Liver (tissue), 9 donors: Measurements from ENCODE around the gene PTPRD. TPM values are rescaled to one million over a fixed set of nuclear protein-coding genes. Genes with fewer than 3 reads are reported as not detected.

ENCODE experiments used
- DNase-seq: peaks from one replicate; pipeline ENCODE4 v3.0.0-alpha.2; 2017; ENCODE audit warnings: low spot score
- H3K27ac ChIP-seq, 2 donors: one replicate each; pipeline ENCODE4 v1.7.0; 2013; ENCODE audit warnings: inconsistent platforms in 2 of 2, low read length in 2 of 2, control low read depth in 1 of 2, low read depth in 1 of 2, mild to moderate bottlenecking in 1 of 2
- H3K27me3 ChIP-seq, 4 donors: one replicate each; pipeline versions ENCODE4 v1.6.1 to v1.7.0; 2013; ENCODE audit warnings: low read length in 3 of 4, inconsistent platforms in 1 of 4, mild to moderate bottlenecking in 1 of 4, moderate library complexity in 1 of 4; ENCODE audit not compliant: control insufficient read depth in 4 of 4, insufficient read depth in 4 of 4
- H3K36me3 ChIP-seq, 4 donors: one replicate each; pipeline versions ENCODE4 v1.6.1 to v1.7.0; 2013; ENCODE audit warnings: low read length in 3 of 4, mild to moderate bottlenecking in 3 of 4, low read depth in 1 of 4, moderate library complexity in 1 of 4; ENCODE audit not compliant: control insufficient read depth in 4 of 4, insufficient read depth in 3 of 4
- H3K4me1 ChIP-seq, 4 donors: one replicate each; pipeline versions ENCODE4 v1.6.1 to v1.7.0; 2013; ENCODE audit warnings: low read length in 3 of 4, mild to moderate bottlenecking in 3 of 4, moderate library complexity in 1 of 4; ENCODE audit not compliant: control insufficient read depth in 4 of 4, insufficient read depth in 4 of 4
- H3K4me3 ChIP-seq, 3 donors: one replicate each; pipeline versions ENCODE4 v1.6.1 to v1.7.0; 2013; ENCODE audit warnings: low read length in 3 of 3, control low read depth in 1 of 3, low read depth in 1 of 3, mild to moderate bottlenecking in 1 of 3
- H3K9ac ChIP-seq, 2 donors: one replicate each; pipeline ENCODE4 v1.7.0; 2013; ENCODE audit warnings: low read length in 2 of 2, mild to moderate bottlenecking in 2 of 2, moderate library complexity in 2 of 2, control low read depth in 1 of 2, low read depth in 1 of 2
- H3K9me3 ChIP-seq, 4 donors: one replicate each; pipeline versions ENCODE4 v1.6.1 to v1.7.0; 2013; ENCODE audit warnings: low read length in 3 of 4; ENCODE audit not compliant: control insufficient read depth in 4 of 4
- ATF3 ChIP-seq: IDR thresholded peaks from 2 replicates; pipeline ENCODE4 v1.6.1; 2016; ENCODE audit warnings: antibody characterized with exemption
- EGR1 ChIP-seq, 2 donors: IDR thresholded peaks; 2 replicates each; pipeline ENCODE4 v1.6.1; 2016 to 2018; ENCODE audit warnings: antibody characterized with exemption in 2 of 2, low read depth in 2 of 2
- FOXA1 ChIP-seq: IDR thresholded peaks from 2 replicates; pipeline ENCODE4 v1.6.1; 2016; ENCODE audit warnings: antibody characterized with exemption
- FOXA2 ChIP-seq: IDR thresholded peaks from 2 replicates; pipeline ENCODE4 v1.6.1; 2016; ENCODE audit warnings: antibody characterized with exemption
- GABPA ChIP-seq, 2 donors: IDR thresholded peaks in 1 of 2; conservative IDR thresholded peaks in 1 of 2; 2 replicates each; pipeline ENCODE4 v1.6.1; 2016; ENCODE audit warnings: antibody characterized with exemption in 2 of 2, mild to moderate bottlenecking in 1 of 2, moderate library complexity in 1 of 2
- HNF4A ChIP-seq, 2 donors: conservative IDR thresholded peaks; 2 replicates each; pipeline ENCODE4 v1.6.1; 2016; ENCODE audit warnings: antibody characterized with exemption in 2 of 2, mild to moderate bottlenecking in 2 of 2
- HNF4G ChIP-seq: IDR thresholded peaks from 2 replicates; pipeline ENCODE4 v1.6.1; 2016; ENCODE audit warnings: antibody characterized with exemption
- JUND ChIP-seq, 2 donors: IDR thresholded peaks; 2 replicates each; pipeline ENCODE4 v1.6.1; 2016; ENCODE audit warnings: antibody characterized with exemption in 2 of 2
- NR2F2 ChIP-seq: IDR thresholded peaks from 2 replicates; pipeline ENCODE4 v1.6.1; 2016; ENCODE audit warnings: antibody characterized with exemption
- RAD21 ChIP-seq, 2 donors: IDR thresholded peaks; 2 replicates each; pipeline ENCODE4 v1.6.1; 2016; ENCODE audit warnings: antibody characterized with exemption in 2 of 2, mild to moderate bottlenecking in 2 of 2
- REST ChIP-seq: IDR thresholded peaks from 2 replicates; pipeline ENCODE4 v1.6.1; 2016; ENCODE audit warnings: antibody characterized with exemption, mild to moderate bottlenecking
- RXRA ChIP-seq, 2 donors: IDR thresholded peaks; 2 replicates each; pipeline ENCODE4 v1.6.1; 2017 to 2018; ENCODE audit warnings: antibody characterized with exemption in 2 of 2, mild to moderate bottlenecking in 1 of 2
- SP1 ChIP-seq: IDR thresholded peaks from 2 replicates; pipeline ENCODE4 v1.6.1; 2018; ENCODE audit warnings: antibody characterized with exemption, mild to moderate bottlenecking
- TAF1 ChIP-seq: conservative IDR thresholded peaks from 2 replicates; pipeline ENCODE4 v1.6.1; 2016; ENCODE audit warnings: antibody characterized with exemption, mild to moderate bottlenecking
- YY1 ChIP-seq: IDR thresholded peaks from 2 replicates; pipeline ENCODE4 v1.6.1; 2016; ENCODE audit warnings: antibody characterized with exemption, mild to moderate bottlenecking
- ZBTB33 ChIP-seq: IDR thresholded peaks from 2 replicates; pipeline ENCODE4 v1.6.1; 2016; ENCODE audit warnings: antibody characterized with exemption
- WGBS: extraction: QIAGEN DNeasy Blood & Tissue Kit; methylation state at CpG from one replicate; pipeline ENCODE4 v1.1.7; 2013; 5-methylcytosine and 5-hydroxymethylcytosine counted together
- polyA plus RNA-seq, 2 donors: library from polyadenylated mRNA; stranded (reverse) in 1 of 2; unstranded in 1 of 2; fragments of 200-250 nt in 1 of 2; fragments of >200 nt in 1 of 2; fragmentation: Nextera tagmentation in 1 of 2; extraction: Ambion mirVana in 1 of 2; gene quantifications; one replicate each; pipeline versions ENCODE4 v1.2.1 to v1.2.3, GENCODE V29; 2013 to 2015
- total RNA-seq, 2 donors: library from RNA; depleted of rRNA; stranded (reverse); fragments of >200 nt; gene quantifications; one replicate each; pipeline ENCODE4 v1.2.3, GENCODE V29; 2014
- TF ChIP-seq, protein P1 (sequence below): IDR thresholded peaks from 2 replicates; pipeline ENCODE4 v1.6.1; 2016; ENCODE audit warnings: antibody characterized with exemption
- TF ChIP-seq, protein P2 (sequence below): fragments of 150-350 bp; IDR thresholded peaks from 2 replicates; pipeline ENCODE4 v1.5.1; 2017; ENCODE audit warnings: improper control_type of control experiment, low read depth, low read length; ENCODE audit not compliant: missing input control
- donor health status: healthy.
- donor health status: healthy.
- donor health status: healthy.
- donor health status: healthy.
- donor health status: healthy.

The PTPRD gene
- total RNA-seq (10 to 100 TPM in 1 of 2 donors, 1 to 10 TPM in 1; 2.4 to 34.2 TPM), polyA plus RNA-seq (1 to 10 TPM in 1 of 2 donors, under 1 TPM in 1; 0.78 to 7.0 TPM)

DNA sequence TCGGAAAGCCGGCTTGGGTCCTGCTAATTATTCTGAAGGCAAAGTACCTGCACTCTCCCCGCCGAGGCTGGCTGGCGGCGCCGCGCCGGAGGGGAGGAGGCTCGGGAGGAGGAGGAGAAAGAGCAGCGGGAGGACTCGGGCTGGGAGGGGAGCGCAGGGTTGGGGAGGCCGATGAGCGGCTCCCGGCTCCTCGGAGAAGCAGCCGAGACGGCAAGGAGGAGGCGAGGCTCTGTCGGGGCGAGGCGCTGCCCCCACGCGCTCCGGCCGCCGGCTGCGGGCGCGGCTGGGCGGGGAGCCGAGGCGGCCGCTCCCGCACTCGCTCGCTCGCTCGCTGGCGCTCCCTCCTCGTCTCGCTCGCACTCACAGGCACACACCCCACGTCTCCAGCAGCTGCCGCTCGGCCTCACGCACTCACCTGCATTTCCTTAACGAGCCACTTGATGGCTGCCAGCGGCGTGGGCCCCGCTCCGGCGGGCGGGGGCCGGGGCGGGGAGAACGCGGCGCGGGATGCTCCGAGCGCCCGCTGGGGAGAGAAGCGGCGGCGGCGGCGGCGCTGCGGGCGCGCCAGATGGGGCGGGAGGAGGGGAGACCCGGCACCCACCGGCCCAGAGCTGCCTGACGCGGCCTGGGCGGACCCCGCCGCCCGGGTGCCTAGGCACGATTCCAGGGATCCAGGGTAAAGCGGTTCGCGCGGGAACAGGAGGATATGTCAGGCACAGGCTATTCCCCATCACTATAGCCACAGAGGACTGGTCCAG, at the start of gene PTPRD:
PTPRD (minus strand) TSS at position 362 of the 758 bp plus-strand sequence.
- DNase-seq, result no peak
- Histone ChIP-seq H3K27ac (no peak within 1 kb of the TSS), H3K27me3 (peaks cover 0 to 19% (median 2%) of the 10 kb centered on the region in 4 donors), H3K9ac (no peak within 1 kb of the TSS), H3K4me3 (peak within 1 kb of the TSS in 2 of 3 donors; percentile 9 to 40), H3K36me3 (no peaks in the 10 kb centered on the region), H3K4me1 (peaks cover 0 to 13% (median 2%) of the 10 kb centered on the region in 4 donors), H3K9me3 (no peaks in the 10 kb centered on the region)
- TF ChIP-seq REST, result no peak
- TF ChIP-seq, protein P1, sequence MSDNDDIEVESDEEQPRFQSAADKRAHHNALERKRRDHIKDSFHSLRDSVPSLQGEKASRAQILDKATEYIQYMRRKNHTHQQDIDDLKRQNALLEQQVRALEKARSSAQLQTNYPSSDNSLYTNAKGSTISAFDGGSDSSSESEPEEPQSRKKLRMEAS, result no peak
- no peak for TF ChIP-seq ZBTB33
- TF ChIP-seq YY1, result no peak
- no peak for TF ChIP-seq EGR1 (IDR thresholded peaks at IDR 0.05; ENCODE audit: low read depth in 2 of 2)
- no peak for TF ChIP-seq FOXA1
- no peak for TF ChIP-seq HNF4G
- TF ChIP-seq SP1, result no peak
- TF ChIP-seq, protein P2, sequence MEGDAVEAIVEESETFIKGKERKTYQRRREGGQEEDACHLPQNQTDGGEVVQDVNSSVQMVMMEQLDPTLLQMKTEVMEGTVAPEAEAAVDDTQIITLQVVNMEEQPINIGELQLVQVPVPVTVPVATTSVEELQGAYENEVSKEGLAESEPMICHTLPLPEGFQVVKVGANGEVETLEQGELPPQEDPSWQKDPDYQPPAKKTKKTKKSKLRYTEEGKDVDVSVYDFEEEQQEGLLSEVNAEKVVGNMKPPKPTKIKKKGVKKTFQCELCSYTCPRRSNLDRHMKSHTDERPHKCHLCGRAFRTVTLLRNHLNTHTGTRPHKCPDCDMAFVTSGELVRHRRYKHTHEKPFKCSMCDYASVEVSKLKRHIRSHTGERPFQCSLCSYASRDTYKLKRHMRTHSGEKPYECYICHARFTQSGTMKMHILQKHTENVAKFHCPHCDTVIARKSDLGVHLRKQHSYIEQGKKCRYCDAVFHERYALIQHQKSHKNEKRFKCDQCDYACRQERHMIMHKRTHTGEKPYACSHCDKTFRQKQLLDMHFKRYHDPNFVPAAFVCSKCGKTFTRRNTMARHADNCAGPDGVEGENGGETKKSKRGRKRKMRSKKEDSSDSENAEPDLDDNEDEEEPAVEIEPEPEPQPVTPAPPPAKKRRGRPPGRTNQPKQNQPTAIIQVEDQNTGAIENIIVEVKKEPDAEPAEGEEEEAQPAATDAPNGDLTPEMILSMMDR, result no peak
- no peak for TF ChIP-seq GABPA (IDR thresholded peaks at IDR 0.05 in 1 of 2, conservative IDR thresholded peaks at IDR 0.05 in 1 of 2)
- no peak for TF ChIP-seq RAD21 (IDR thresholded peaks at IDR 0.05)
- no peak for TF ChIP-seq TAF1
- TF ChIP-seq NR2F2, result no peak
- TF ChIP-seq ATF3, result no peak
- no peak for TF ChIP-seq RXRA (IDR thresholded peaks at IDR 0.05)
- TF ChIP-seq HNF4A (conservative IDR thresholded peaks at IDR 0.05), result no peak
- no peak for TF ChIP-seq JUND (IDR thresholded peaks at IDR 0.05)
- no peak for TF ChIP-seq FOXA2
- 2% methylated on average over 87 of the region's 87 CpGs for WGBS
